HepG2 (cell line): ENCODE measurements around the gene CELF2. TPM values are rescaled to one million over a fixed set of nuclear protein-coding genes. Genes with fewer than 3 reads are reported as not detected.

Experiments
- ATAC-seq: fragments of 200-7000 bp; cut with Tn5 transposase; 3 replicates; pipeline ENCODE4 v1.9.1; 2020; ENCODE audit warnings: mild to moderate bottlenecking, moderate library complexity
- BruUV-seq: library from RNA; stranded (reverse); fragments of 400-500 nt; replicated peaks from 2 replicates; lab custom pipeline; 2021; lab: Mats Ljungman, UMichigan
- CTCF ChIA-PET: fragments of 300-600 bp; formaldehyde crosslinking; extraction: SDS; loops from one replicate; lab custom pipeline; 2021; ENCODE audit warnings: low total read pairs, inconsistent platforms, low intra/inter-chr PET ratio; lab: Yijun Ruan, JAX
- POLR2A ChIA-PET: fragments of 350-600 bp; sonication (Branson Sonifier 250); formaldehyde crosslinking; loops from one replicate; lab custom pipeline; 2020; ENCODE audit warnings: antibody characterized with exemption, inconsistent platforms; lab: Yijun Ruan, JAX
- DNase-seq: peaks from one replicate; pipeline ENCODE4 v3.0.0-alpha.2; 2015; ENCODE audit warnings: low spot score
- FAIRE-seq: peaks from 3 replicates; lab custom pipeline; 2011; peaks lifted over from hg19 to GRCh38; lab: Jason Lieb, UNC
- H2AFZ ChIP-seq: one replicate; pipeline ENCODE4 v1.6.1; 2011; ENCODE audit warnings: low read length, inconsistent platforms
- H3K27ac ChIP-seq: fragments of 300-600 bp; 3 replicates; pipeline ENCODE4 v1.8.0; 2011; ENCODE audit warnings: mixed run types, mild to moderate bottlenecking, mixed read lengths, low read length, inconsistent platforms; ENCODE audit not compliant: insufficient read depth; ENCODE audit errors: extremely low read length
- H3K27me3 ChIP-seq, 2 experiments: fragments of 200-600 bp in 1 of 2; 2 replicates in 1 of 2; 3 replicates in 1 of 2; pipeline versions ENCODE4 v1.6.0 to v1.8.0; 2011; ENCODE audit warnings: low read length in 2 of 2, mild to moderate bottlenecking in 2 of 2, moderate library complexity in 2 of 2, inconsistent platforms in 1 of 2; ENCODE audit not compliant: insufficient read depth in 2 of 2, control insufficient read depth in 1 of 2
- H3K36me3 ChIP-seq, 2 experiments: fragments of 200-600 bp in 1 of 2; replicated peaks in 1 of 2; 2 replicates in 1 of 2; 3 replicates in 1 of 2; pipeline versions ENCODE4 v1.5.1 to v1.8.0; 2011; ENCODE audit warnings: low read length in 2 of 2, inconsistent platforms in 1 of 2; ENCODE audit not compliant: insufficient read depth in 2 of 2, control insufficient read depth in 1 of 2
- H3K4me1 ChIP-seq: 2 replicates; pipeline ENCODE4 v1.5.1; 2012; ENCODE audit warnings: low read length, inconsistent platforms; ENCODE audit not compliant: insufficient read depth
- H3K4me2 ChIP-seq: 2 replicates; pipeline ENCODE4 v1.6.0; 2011; ENCODE audit warnings: low read depth, low read length, inconsistent platforms
- H3K4me3 ChIP-seq, 3 experiments: fragments of 200-600 bp in 1 of 3; sonication (generic), shearing (Covaris generic) in 1 of 3; replicated peaks in 1 of 3; 2 replicates each; pipeline ENCODE4 v1.5.1; 2011 to 2016; ENCODE audit warnings: low read length in 3 of 3, inconsistent platforms in 2 of 3, low read depth in 2 of 3, mild to moderate bottlenecking in 2 of 3, control low read depth in 1 of 3, mixed read lengths in 1 of 3; ENCODE audit not compliant: insufficient read depth in 1 of 3
- H3K79me2 ChIP-seq: one replicate; pipeline ENCODE4 v1.6.1; 2011; ENCODE audit warnings: low read length, inconsistent platforms; ENCODE audit not compliant: insufficient read depth
- H3K9ac ChIP-seq: 2 replicates; pipeline ENCODE4 v1.6.0; 2011; ENCODE audit warnings: mild to moderate bottlenecking, low read depth, low read length, inconsistent platforms; ENCODE audit not compliant: insufficient read depth
- H3K9me3 ChIP-seq: 2 replicates; pipeline ENCODE4 v1.5.1; 2012; ENCODE audit warnings: mild to moderate bottlenecking, low read length
- H4K20me1 ChIP-seq: 2 replicates; pipeline ENCODE4 v1.6.0; 2011; ENCODE audit warnings: inconsistent platforms, mild to moderate bottlenecking, low read length, moderate library complexity; ENCODE audit not compliant: insufficient read depth
- ARID3A ChIP-seq: IDR thresholded peaks from 2 replicates; pipeline ENCODE4 v1.6.1; 2012; ENCODE audit warnings: low read depth, low read length, improper control_type of control experiment
- CENPX ChIP-seq: sonication (generic); formaldehyde crosslinking; IDR thresholded peaks from 2 replicates; pipeline ENCODE4 v1.9.0; 2021; ENCODE audit warnings: mild to moderate bottlenecking, missing genetic modification reagents, moderate library complexity
- WIZ ChIP-seq: sonication (generic); formaldehyde crosslinking; IDR thresholded peaks from 2 replicates; pipeline ENCODE4 v1.5.1; 2020; ENCODE audit warnings: mild to moderate bottlenecking, missing genetic modification reagents
- ZBTB7B ChIP-seq: sonication (generic); formaldehyde crosslinking; IDR thresholded peaks from 2 replicates; pipeline ENCODE4 v1.4.0; 2020; ENCODE audit warnings: missing genetic modification reagents
- ZFP41 ChIP-seq: sonication (generic); formaldehyde crosslinking; IDR thresholded peaks from 2 replicates; pipeline ENCODE4 v1.4.0; 2020; ENCODE audit warnings: mild to moderate bottlenecking, missing genetic modification reagents, borderline replicate concordance
- ZNF10 ChIP-seq: sonication (generic); formaldehyde crosslinking; IDR thresholded peaks from 2 replicates; pipeline ENCODE4 v1.4.0; 2020; ENCODE audit warnings: mild to moderate bottlenecking, low read depth, missing genetic modification reagents, borderline replicate concordance
- ZNF619 ChIP-seq: sonication (generic); formaldehyde crosslinking; IDR thresholded peaks from 2 replicates; pipeline ENCODE4 v1.4.0; 2020; ENCODE audit warnings: mild to moderate bottlenecking, missing genetic modification reagents
- ZNF652 ChIP-seq: IDR thresholded peaks from 2 replicates; pipeline ENCODE4 v1.6.1; 2016; ENCODE audit warnings: low read depth, borderline replicate concordance
- ZNF703 ChIP-seq: sonication (generic); formaldehyde crosslinking; IDR thresholded peaks from 2 replicates; pipeline ENCODE4 v1.5.1; 2020; ENCODE audit warnings: missing genetic modification reagents, mild to moderate bottlenecking, moderate library complexity, borderline replicate concordance
- WGBS: methylation state at CpG from one replicate; pipeline ENCODE4 v1.1.6; 2017; ENCODE audit warnings: low lambda C conversion rate; 5-methylcytosine and 5-hydroxymethylcytosine counted together
- in situ Hi-C: cut with HindIII; loops from 2 replicates; pipeline ENCODE4 v1.10.0; 2017; ENCODE audit warnings: low pct_unique_long_range_greater_than_20kb; ENCODE audit not compliant: extremely low pct_ligation_motif_present
- intact Hi-C: fragments of 100-400 bp; cut with micrococcal nuclease; formaldehyde crosslinking; loops from one replicate; pipeline ENCODE4 v1.10.0; 2022; ENCODE audit not compliant: unreplicated experiment
- polyA plus RNA-seq, 8 experiments: library from polyadenylated mRNA; depleted of rRNA in 3 of 8; stranded (reverse) in 7 of 8; unstranded in 1 of 8; fragments of >200 nt; fragmentation: Illumina TruSeq in 4 of 8; extraction: Trizol in 4 of 8; gene quantifications; 2 replicates each; pipeline versions ENCODE4 v1.2.1 to v1.2.3, GENCODE V29; 2011 to 2016; ENCODE audit warnings: low read depth in 4 of 8, missing spikeins in 1 of 8, mixed read lengths in 1 of 8; ENCODE audit not compliant: insufficient read depth in 1 of 8
- total RNA-seq, 5 experiments: library from RNA; depleted of rRNA; stranded (reverse); fragments of >200 nt; fragmentation: Illumina TruSeq; extraction: Trizol; gene quantifications; 2 replicates each; pipeline ENCODE4 v1.2.3, GENCODE V29; 2016; ENCODE audit warnings: low read depth in 1 of 5

Gene CELF2
- total and polyA plus RNA-seq, 2 of the 13 experiments (the other 11 are each of a cell fraction or from before 2014, with no cell fraction given), result not detected

- FAIRE-seq (no peak), ATAC-seq (no peak), DNase-seq (no peak)
- H3K4me1 ChIP-seq, result no peaks in the 10 kb centered on the region
- POLR2A ChIA-PET, result no interaction called here
- H3K27me3 ChIP-seq, result peaks cover 0 to 25% of the 10 kb centered on the region in 2 experiments; a peak in 3 of 5 replicates
- in situ Hi-C loops, result no loop called here
- H3K79me2 ChIP-seq, result no peaks in the 10 kb centered on the region
- intact Hi-C loops, result no loop called here
- no peak overlapping the region for H3K4me3 ChIP-seq
- no TSS peak for BruUV-seq
- WGBS, result 42% methylated on average over 8 of the region's 8 CpGs
- H4K20me1 ChIP-seq, result no peaks in the 10 kb centered on the region
- TF ChIP-seq ZNF10 (no peak), ZNF652 (CRISPR knock-in tag) (no peak), ZNF703 (CRISPR knock-in tag) (no peak), ZFP41 (CRISPR knock-in tag) (no peak), ZNF619 (no peak), ARID3A (no peak), CENPX (CRISPR knock-in tag) (no peak), ZBTB7B (CRISPR knock-in tag) (no peak), WIZ (CRISPR knock-in tag) (no peak)
- TF ChIP-seq, all 625 proteins: peak for 0
- Histone ChIP-seq H3K36me3 (no peaks in the 10 kb centered on the region), H2AFZ (no peak overlapping the region), H3K27ac (no peak overlapping the region), H3K4me2 (no peak overlapping the region), H3K9me3 (no peaks in the 10 kb centered on the region), H3K9ac (no peak overlapping the region)
- CTCF ChIA-PET, result no interaction called here
These were observed 143.4 kb downstream of the CELF2 start for GRCh38 chr10:11161096-11161495.
